RWPE2 (cell line): ENCODE measurements around the gene SMG7.
A peak's percentile ranks its signal among the peaks of the same experiment; 100 is the strongest.

Experiments
- ATAC-seq: fragments of 200-7000 bp; cut with Tn5 transposase; 3 replicates; pipeline ENCODE4 v1.9.1; 2021; ENCODE audit warnings: low read depth
- DNase-seq: peaks from one replicate; pipeline ENCODE4 v3.0.0-alpha.2; 2020; ENCODE audit warnings: low spot score
- H3K27ac ChIP-seq: fragments of 450-650 bp; 2 replicates; pipeline ENCODE4 v1.5.1; 2017; ENCODE audit warnings: mild to moderate bottlenecking; ENCODE audit not compliant: poor library complexity, severe bottlenecking
- H3K27me3 ChIP-seq: fragments of 250-450 bp; sonication (Bioruptor Pico); 2 replicates; pipeline ENCODE4 v1.5.1; 2021; ENCODE audit warnings: mild to moderate bottlenecking, moderate library complexity; ENCODE audit not compliant: insufficient read depth, poor library complexity, severe bottlenecking
- H3K36me3 ChIP-seq: fragments of 250-450 bp; sonication (Bioruptor Pico); 2 replicates; pipeline ENCODE4 v1.5.1; 2020; ENCODE audit warnings: low read depth, mild to moderate bottlenecking, moderate library complexity
- H3K4me1 ChIP-seq: fragments of 250-450 bp; sonication (Bioruptor Pico); 2 replicates; pipeline ENCODE4 v1.5.1; 2021; ENCODE audit warnings: mild to moderate bottlenecking, moderate library complexity; ENCODE audit not compliant: insufficient read depth, poor library complexity, severe bottlenecking
- H3K4me3 ChIP-seq: fragments of 250-450 bp; sonication (Bioruptor Pico); 2 replicates; pipeline ENCODE4 v1.5.1; 2021; ENCODE audit warnings: mild to moderate bottlenecking, moderate library complexity; ENCODE audit not compliant: severe bottlenecking
- H3K9me3 ChIP-seq: fragments of 250-450 bp; sonication (Bioruptor Pico); 2 replicates; pipeline ENCODE4 v1.5.1; 2021; ENCODE audit warnings: mild to moderate bottlenecking, moderate library complexity; ENCODE audit not compliant: severe bottlenecking
- CTCF ChIP-seq: fragments of 450-650 bp; IDR thresholded peaks from one replicate; pipeline ENCODE4 v1.5.1; 2017; ENCODE audit warnings: mild to moderate bottlenecking, moderate library complexity; ENCODE audit not compliant: poor library complexity, severe bottlenecking

SMG7 gene

DNA sequence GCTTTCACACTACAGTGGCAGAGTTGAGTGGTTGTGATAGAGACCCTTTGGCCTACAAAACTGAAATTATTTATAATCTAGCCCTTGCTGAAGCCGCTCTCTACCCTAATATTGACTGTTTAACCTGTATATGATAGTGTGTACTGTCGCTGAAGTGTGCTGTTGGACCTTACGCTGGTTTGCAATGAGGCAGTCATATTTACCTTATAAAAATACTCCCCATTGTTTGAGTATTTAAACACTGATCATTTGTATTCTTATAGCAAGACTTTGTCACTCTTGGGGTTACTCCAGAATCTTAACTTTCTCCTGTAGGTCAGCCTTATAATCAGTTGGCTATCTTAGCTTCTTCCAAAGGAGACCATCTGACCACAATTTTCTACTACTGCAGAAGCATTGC, 56.3 kb downstream of the SMG7 start:
- Histone ChIP-seq H3K4me3 (no peak overlapping the region), H3K36me3 (peaks cover 86% of the 10 kb centered on the region), H3K27me3 (no peaks in the 10 kb centered on the region), H3K27ac (no peak overlapping the region), H3K4me1 (no peaks in the 10 kb centered on the region), H3K9me3 (no peaks in the 10 kb centered on the region)
- no peak for DNase-seq
- TF ChIP-seq CTCF = no peak
- ATAC-seq = no peak

GRCh38 chr1:183533617-183534174, 61.4 kb downstream of the SMG7 start:
- Histone ChIP-seq H3K27ac (no peak overlapping the region), H3K27me3 (no peaks in the 10 kb centered on the region), H3K36me3 (peaks cover 95% of the 10 kb centered on the region), H3K9me3 (no peaks in the 10 kb centered on the region), H3K4me3 (no peak overlapping the region), H3K4me1 (peaks cover 7% of the 10 kb centered on the region)
- ATAC-seq (no peak), DNase-seq (no peak)
- no peak for TF ChIP-seq CTCF

DNA sequence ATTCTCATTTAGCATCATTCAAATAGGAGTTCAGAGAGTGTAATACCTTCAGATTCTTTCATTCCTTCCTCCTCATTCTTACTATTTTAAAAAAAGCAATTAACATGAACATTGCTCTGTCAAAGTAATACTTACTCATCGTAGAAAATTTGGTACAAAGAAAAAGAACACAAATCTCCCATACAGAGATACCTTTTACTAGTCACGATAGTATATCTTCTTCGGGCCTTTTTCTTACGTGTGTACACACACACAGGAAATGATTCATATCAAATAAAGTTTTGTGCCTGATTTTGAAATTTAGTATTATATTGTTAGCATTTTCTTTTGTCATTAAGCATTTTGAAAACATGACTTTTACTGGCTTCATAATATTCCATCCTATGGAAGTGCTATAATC, 65.1 kb downstream of the SMG7 start:
- DNase-seq (no peak), ATAC-seq (peak; percentile 31; the same call in 1 of the 3 replicates)
- Histone ChIP-seq H3K4me3 (no peak overlapping the region), H3K27ac (peak overlapping the region; percentile 22), H3K36me3 (peaks cover 96% of the 10 kb centered on the region), H3K27me3 (no peaks in the 10 kb centered on the region), H3K4me1 (peaks cover 7% of the 10 kb centered on the region), H3K9me3 (no peaks in the 10 kb centered on the region)
- no peak for TF ChIP-seq CTCF

DNA sequence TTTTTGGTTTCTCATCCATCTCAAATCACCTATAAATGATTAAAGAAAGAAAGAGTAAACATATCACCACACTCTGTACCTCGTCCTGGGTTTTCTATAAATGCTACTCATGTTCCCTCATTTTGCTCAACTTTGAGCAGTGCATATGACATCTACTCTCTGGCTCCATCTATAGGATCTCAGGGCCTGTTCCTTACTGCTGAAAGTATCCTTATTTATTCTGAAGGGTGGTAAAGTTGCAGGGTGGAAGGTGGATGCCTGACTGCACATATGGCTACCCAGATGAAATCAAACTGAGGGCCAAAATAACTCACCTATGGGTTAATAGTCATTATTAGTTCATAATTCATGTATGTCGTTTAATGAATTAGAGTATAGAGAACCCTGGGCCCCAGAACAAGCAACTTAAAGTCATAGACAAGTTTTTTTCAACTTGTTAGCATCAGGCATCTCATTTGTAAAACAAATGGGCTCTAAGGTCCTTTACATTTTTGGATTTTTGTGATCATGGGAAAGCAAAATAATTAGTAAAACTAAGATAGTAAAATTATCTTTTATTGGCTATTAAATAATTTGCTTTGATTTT, 71.4 kb downstream of the SMG7 start:
- peak; percentile 87 for TF ChIP-seq CTCF
- Histone ChIP-seq H3K27me3 (no peaks in the 10 kb centered on the region), H3K27ac (no peak overlapping the region), H3K4me3 (no peak overlapping the region), H3K4me1 (no peaks in the 10 kb centered on the region), H3K9me3 (no peaks in the 10 kb centered on the region), H3K36me3 (peaks cover 97% of the 10 kb centered on the region)
- ATAC-seq (peak; percentile 95), DNase-seq (no peak)

GRCh38 chr1:183544598-183545297, 72.4 kb downstream of the SMG7 start:
- no peak overlapping the region for H3K4me3 ChIP-seq
- DNase-seq (no peak), ATAC-seq (no peak)
- no peaks in the 10 kb centered on the region for H3K27me3 ChIP-seq
- peaks cover 100% of the 10 kb centered on the region for H3K36me3 ChIP-seq
- no peaks in the 10 kb centered on the region for H3K9me3 ChIP-seq
- TF ChIP-seq CTCF = no peak
- no peak overlapping the region for H3K27ac ChIP-seq
- H3K4me1 ChIP-seq = no peaks in the 10 kb centered on the region
